SK-N-SH treated with all-trans-retinoic acid at 6 μM for 48 hours (cell line): ENCODE data around the gene GPN1.

ENCODE experiments used
- ARNTL ChIP-seq: fragments of 450-650 bp; formaldehyde crosslinking; IDR thresholded peaks from 2 replicates; pipeline ENCODE4 v1.5.0; 2020; ENCODE audit warnings: low read depth, mild to moderate bottlenecking, moderate library complexity, borderline replicate concordance
- CREB5 ChIP-seq: fragments of 250-450 bp; sonication (Bioruptor Pico); IDR thresholded peaks from 2 replicates; pipeline ENCODE4 v1.5.1; 2020; ENCODE audit warnings: low read depth, mild to moderate bottlenecking, moderate library complexity
- CSDC2 ChIP-seq: fragments of 250-450 bp; sonication (Bioruptor Pico); IDR thresholded peaks from 2 replicates; pipeline ENCODE4 v1.5.0; 2020; ENCODE audit warnings: mild to moderate bottlenecking, moderate library complexity
- ESRRG ChIP-seq: fragments of 250-450 bp; sonication (Bioruptor Pico); IDR thresholded peaks from 2 replicates; pipeline ENCODE4 v1.6.1; 2021; ENCODE audit warnings: mild to moderate bottlenecking
- GLIS3 ChIP-seq: fragments of 250-450 bp; sonication (Bioruptor Pico); IDR thresholded peaks from 2 replicates; pipeline ENCODE4 v1.5.0; 2020; ENCODE audit warnings: mild to moderate bottlenecking, moderate library complexity
- OSR1 ChIP-seq: fragments of 250-450 bp; sonication (Bioruptor Pico); IDR thresholded peaks from 2 replicates; pipeline ENCODE4 v1.8.0; 2022; ENCODE audit warnings: moderate library complexity, mild to moderate bottlenecking, inconsistent platforms
- TCF4 ChIP-seq: fragments of 250-450 bp; sonication (Bioruptor Pico); IDR thresholded peaks from 2 replicates; pipeline ENCODE4 v1.8.0; 2021; ENCODE audit warnings: mild to moderate bottlenecking, moderate library complexity, borderline replicate concordance
- ZC3H10 ChIP-seq: fragments of 250-450 bp; sonication (Bioruptor Pico); IDR thresholded peaks from 2 replicates; pipeline ENCODE4 v1.5.1; 2021; ENCODE audit warnings: mild to moderate bottlenecking, moderate library complexity
- ZFP3 ChIP-seq: fragments of 250-450 bp; sonication (Bioruptor Pico); IDR thresholded peaks from 2 replicates; pipeline ENCODE4 v1.5.0; 2020; ENCODE audit warnings: mild to moderate bottlenecking, moderate library complexity
- ZNF70 ChIP-seq: fragments of 450-650 bp; formaldehyde crosslinking; IDR thresholded peaks from 2 replicates; pipeline ENCODE4 v1.5.0; 2020; ENCODE audit warnings: mild to moderate bottlenecking, moderate library complexity

DNA sequence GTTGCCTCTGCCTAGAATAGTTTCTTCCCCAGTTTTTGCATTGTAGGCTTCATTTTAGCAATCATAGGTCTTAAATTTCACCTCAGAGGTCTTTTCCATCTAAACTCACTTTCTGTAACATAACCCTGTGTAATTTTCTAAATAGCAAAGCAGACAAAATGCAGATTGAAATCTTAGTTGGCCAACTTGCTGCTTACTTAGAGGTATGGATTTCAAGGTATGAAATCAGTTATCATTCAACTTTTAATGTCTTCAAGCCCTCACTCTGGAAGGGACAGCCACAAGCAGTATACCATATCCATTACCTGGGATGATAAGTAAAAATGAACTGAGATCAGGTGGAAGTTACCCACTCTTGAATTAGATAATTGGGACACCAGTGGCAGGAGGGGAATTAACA is 3.9 kb upstream of the GPN1 start:
- TF ChIP-seq TCF4 (CRISPR knock-in tag), result no peak
- no peak for TF ChIP-seq GLIS3
- TF ChIP-seq ARNTL, result no peak
- TF ChIP-seq ZFP3 (CRISPR knock-in tag), result no peak
- no peak for TF ChIP-seq CREB5 (CRISPR knock-in tag)
- TF ChIP-seq ESRRG (CRISPR knock-in tag), result no peak
- no peak for TF ChIP-seq ZC3H10 (CRISPR knock-in tag)
- TF ChIP-seq OSR1 (CRISPR knock-in tag), result no peak
- no peak for TF ChIP-seq ZNF70
- no peak for TF ChIP-seq CSDC2
